Thoracic aorta (tissue), 2 donors: ENCODE measurements around the gene PRRC2A. TPM values are rescaled to one million over a fixed set of nuclear protein-coding genes. Genes with fewer than 3 reads are reported as not detected.

Experiments used
- ATAC-seq: fragments of 150-250 bp; one replicate; pipeline ENCODE4 v1.8.0; 2017; ENCODE audit warnings: low read depth; ENCODE audit not compliant: insufficient number of reproducible peaks, low FRiP score
- DNase-seq: peaks from one replicate; pipeline ENCODE4 v3.0.0-alpha.2; 2020; ENCODE audit warnings: low spot score
- H3K27ac ChIP-seq, 2 donors: fragments of 200-600 bp; sonication (generic); 1 replicate in 1 of 2; 2 replicates in 1 of 2; pipeline ENCODE4 v1.5.1; 2016; ENCODE audit warnings: mild to moderate bottlenecking in 2 of 2, moderate library complexity in 2 of 2
- H3K27me3 ChIP-seq: fragments of 200-600 bp; sonication (generic); replicated peaks from 2 replicates; pipeline ENCODE4 v1.6.0; 2016; ENCODE audit warnings: mild to moderate bottlenecking; ENCODE audit not compliant: insufficient read depth
- H3K36me3 ChIP-seq: fragments of 200-600 bp; sonication (generic); one replicate; pipeline ENCODE4 v1.5.1; 2016
- H3K4me1 ChIP-seq, 2 donors: fragments of 200-600 bp; sonication (generic); 1 replicate in 1 of 2; 2 replicates in 1 of 2; pipeline versions ENCODE4 v1.5.1 to v1.6.0; 2016; ENCODE audit warnings: low read depth in 2 of 2, mild to moderate bottlenecking in 1 of 2; ENCODE audit not compliant: control insufficient read depth in 1 of 2
- H3K4me3 ChIP-seq: fragments of 200-600 bp; sonication (generic); 2 replicates; pipeline ENCODE4 v1.5.1; 2016; ENCODE audit warnings: mild to moderate bottlenecking
- H3K9me3 ChIP-seq: fragments of 200-600 bp; sonication (generic); 2 replicates; pipeline ENCODE4 v1.5.1; 2016
- CTCF ChIP-seq: fragments of 200-600 bp; sonication (generic); IDR thresholded peaks from one replicate; pipeline ENCODE4 v1.5.1; 2019; ENCODE audit warnings: antibody characterized with exemption
- total RNA-seq, 2 donors: library from RNA; depleted of rRNA; stranded (reverse); fragments of >200 nt; gene quantifications; one replicate each; pipeline versions ENCODE4 v1.1.0 to v1.2.3, GENCODE V29; 2016

PRRC2A gene
- total RNA-seq, 2 donors from 2014 or later, result 94.2 to 130 TPM

GRCh38 chr6:31575335-31575901, 45.1 kb upstream of the PRRC2A start, which contains the start of gene TNF:
TNF (plus strand) TSS chr6:31575565; CDS start chr6:31575742, 177 bp downstream.
- no peak for ATAC-seq
- Histone ChIP-seq H3K27ac (peak within 1 kb of the TSS in 1 of 2 donors; percentile 38), H3K9me3 (no peaks in the 10 kb centered on the region), H3K4me3 (peak within 1 kb of the TSS; percentile 67), H3K4me1 (peaks cover under 1 to 1% of the 10 kb centered on the region in 2 donors), H3K36me3 (no peaks in the 10 kb centered on the region), H3K27me3 (no peaks in the 10 kb centered on the region)
- no peak for DNase-seq
- no peak for TF ChIP-seq CTCF

GRCh38 chr6:31575952-31576685, 44.4 kb upstream of the PRRC2A start:
- peak overlapping the region; percentile 67 for H3K4me3 ChIP-seq
- H3K27me3 ChIP-seq, result no peaks in the 10 kb centered on the region
- ATAC-seq (no peak), DNase-seq (no peak)
- H3K27ac ChIP-seq, result peak overlapping the region in 1 of 2 donors; percentile 38
- peaks cover 3 to 5% of the 10 kb centered on the region in 2 donors for H3K4me1 ChIP-seq
- no peak for TF ChIP-seq CTCF
- no peaks in the 10 kb centered on the region for H3K9me3 ChIP-seq
- H3K36me3 ChIP-seq, result no peaks in the 10 kb centered on the region

GRCh38 chr6:31576897-31577578, 43.5 kb upstream of the PRRC2A start:
- Histone ChIP-seq H3K4me1 (peaks cover 3 to 12% of the 10 kb centered on the region in 2 donors), H3K27ac (no peak overlapping the region), H3K4me3 (peak overlapping the region; percentile 67), H3K9me3 (no peaks in the 10 kb centered on the region), H3K36me3 (no peaks in the 10 kb centered on the region), H3K27me3 (no peaks in the 10 kb centered on the region)
- no peak for TF ChIP-seq CTCF
- DNase-seq (no peak), ATAC-seq (no peak)

GRCh38 chr6:31577579-31577966, 42.9 kb upstream of the PRRC2A start:
- ATAC-seq, result no peak
- H3K36me3 ChIP-seq, result no peaks in the 10 kb centered on the region
- H3K27ac ChIP-seq, result no peak overlapping the region
- H3K27me3 ChIP-seq, result no peaks in the 10 kb centered on the region
- H3K4me1 ChIP-seq, result peaks cover 3 to 17% of the 10 kb centered on the region in 2 donors
- H3K4me3 ChIP-seq, result no peak overlapping the region
- no peak for DNase-seq
- TF ChIP-seq CTCF, result no peak
- H3K9me3 ChIP-seq, result no peaks in the 10 kb centered on the region
